NCI-H2107 treated with DMSO at 0.1 percent for 48 hours (cell line): Measurements from ENCODE around the gene NDC1.
"Not testable (repeated sequence)": the region's sequence is repeated elsewhere in the genome, so short reads cannot be mapped to it uniquely, and the experiment has no call there.

Experiments
- DNase-seq: peaks from one replicate; lab custom pipeline; 2025; ENCODE audit not compliant: unreplicated experiment; lab: John Stamatoyannopoulos, UW

The NDC1 gene

GRCh38 chr1:53837924-53838653, at the start of gene NDC1:
NDC1 (minus strand) TSS chr1:53838296; CDS start chr1:53838261, 35 bp downstream.
- DNase-seq = peak; percentile 98

- not testable (repeated sequence) for DNase-seq
Observed at GRCh38 chr1:53883600-53883999, 45.5 kb upstream of the NDC1 start.

- not testable (repeated sequence) for DNase-seq
Observed at GRCh38 chr1:53881853-53882252, 43.8 kb upstream of the NDC1 start.

GRCh38 chr1:53878492-53879105, 40.5 kb upstream of the NDC1 start:
- DNase-seq = peak; percentile 50

GRCh38 chr1:53875150-53875549, 37.1 kb upstream of the NDC1 start:
- not testable (repeated sequence) for DNase-seq

- DNase-seq = no peak
Observed at GRCh38 chr1:53871773-53872484, 33.8 kb upstream of the NDC1 start.

GRCh38 chr1:53871221-53871620, 33.1 kb upstream of the NDC1 start:
- DNase-seq = no peak

GRCh38 chr1:53869454-53870117, 31.5 kb upstream of the NDC1 start:
- DNase-seq = no peak

- no peak for DNase-seq
Observed at GRCh38 chr1:53868565-53868964, 30.5 kb upstream of the NDC1 start.

GRCh38 chr1:53862507-53862906, 24.4 kb upstream of the NDC1 start:
- no peak for DNase-seq

- peak; percentile 46 for DNase-seq
Observed at GRCh38 chr1:53860967-53861411, 22.9 kb upstream of the NDC1 start.

GRCh38 chr1:53851571-53852285, 13.6 kb upstream of the NDC1 start:
- DNase-seq = no peak

GRCh38 chr1:53850082-53850673, 12.1 kb upstream of the NDC1 start:
- DNase-seq = no peak

GRCh38 chr1:53847980-53848379, 9.9 kb upstream of the NDC1 start:
- DNase-seq = no peak

GRCh38 chr1:53842347-53842746, 4.3 kb upstream of the NDC1 start:
- DNase-seq = no peak

GRCh38 chr1:53838654-53838974, 518 bp upstream of the NDC1 start:
- no peak for DNase-seq

GRCh38 chr1:53837646-53837923, 511 bp downstream of the NDC1 start:
- no peak for DNase-seq

GRCh38 chr1:53835491-53835890, 2.6 kb downstream of the NDC1 start:
- DNase-seq = no peak

GRCh38 chr1:53834776-53835175, 3.3 kb downstream of the NDC1 start:
- DNase-seq = no peak

- no peak for DNase-seq
Observed at GRCh38 chr1:53833393-53833792, 4.7 kb downstream of the NDC1 start.

GRCh38 chr1:53826367-53826766, 11.7 kb downstream of the NDC1 start:
- DNase-seq = no peak
